Activated gamma-delta T cell treated with anti-CD3 and anti-CD28 coated beads, Interleukin-2, amount 50 U/mL, for 16 hours (primary cell): ENCODE results near the gene C1orf232.

ENCODE experiments used
- DNase-seq: peaks from one replicate; pipeline ENCODE4 v3.0.0-alpha.2; 2020; ENCODE audit warnings: low read depth

C1orf232 gene

GRCh38 chr1:26168410-26169197, at the start of gene C1orf232:
C1orf232 (minus strand) TSS chr1:26168963; CDS start chr1:26168499, 464 bp downstream.
- DNase-seq = no peak

GRCh38 chr1:26215246-26215645, 46.5 kb upstream of the C1orf232 start:
- no peak for DNase-seq

- no peak for DNase-seq
Observed at GRCh38 chr1:26213335-26213905, 44.7 kb upstream of the C1orf232 start.

- DNase-seq = no peak
Observed at GRCh38 chr1:26212726-26213125, 44.0 kb upstream of the C1orf232 start.

GRCh38 chr1:26210147-26210870, 41.5 kb upstream of the C1orf232 start:
- DNase-seq = no peak

GRCh38 chr1:26203642-26204318, 35.0 kb upstream of the C1orf232 start:
- DNase-seq = no peak

GRCh38 chr1:26200413-26200812, 31.6 kb upstream of the C1orf232 start:
- DNase-seq = no peak

- DNase-seq = no peak
Observed at GRCh38 chr1:26197813-26198212, 29.1 kb upstream of the C1orf232 start.

GRCh38 chr1:26197301-26197700, 28.5 kb upstream of the C1orf232 start:
- no peak for DNase-seq

- DNase-seq = no peak
Observed at GRCh38 chr1:26195805-26196204, 27.0 kb upstream of the C1orf232 start.

- no peak for DNase-seq
Observed at GRCh38 chr1:26191739-26192138, 23.0 kb upstream of the C1orf232 start.

GRCh38 chr1:26190373-26190987, 21.7 kb upstream of the C1orf232 start, which contains the start of gene CATSPER4:
CATSPER4 (plus strand) TSS chr1:26190602; CDS start chr1:26190628, 26 bp downstream.
- no peak for DNase-seq

GRCh38 chr1:26189751-26190275, 21.1 kb upstream of the C1orf232 start:
- no peak for DNase-seq

- DNase-seq = no peak
Observed at GRCh38 chr1:26189331-26189730, 20.6 kb upstream of the C1orf232 start.

- DNase-seq = no peak
Observed at GRCh38 chr1:26188477-26188876, 19.7 kb upstream of the C1orf232 start.

GRCh38 chr1:26187882-26188281, 19.1 kb upstream of the C1orf232 start:
- DNase-seq = no peak

- no peak for DNase-seq
Observed at GRCh38 chr1:26184883-26185282, 16.1 kb upstream of the C1orf232 start.

GRCh38 chr1:26184086-26184485, 15.3 kb upstream of the C1orf232 start:
- DNase-seq = no peak

- DNase-seq = no peak
Observed at GRCh38 chr1:26182383-26182696, 13.6 kb upstream of the C1orf232 start.

- DNase-seq = no peak
Observed at GRCh38 chr1:26181586-26182382, 13.0 kb upstream of the C1orf232 start.

GRCh38 chr1:26180010-26180506, 11.3 kb upstream of the C1orf232 start:
- DNase-seq = no peak
